IMR-90 (cell line): ENCODE measurements around the gene LDLRAD4. TPM values are rescaled to one million over a fixed set of nuclear protein-coding genes. Genes with fewer than 3 reads are reported as not detected.

Source experiments
- ATAC-seq: fragments of 200-7000 bp; cut with Tn5 transposase; 2 replicates; pipeline ENCODE4 v1.9.1; 2020; ENCODE audit warnings: low read depth, mild to moderate bottlenecking, moderate library complexity
- BruUV-seq: library from RNA; stranded (reverse); fragments of 400-500 nt; replicated peaks from 2 replicates; lab custom pipeline; 2021; lab: Mats Ljungman, UMichigan
- CTCF ChIA-PET: fragments of 300-600 bp; formaldehyde crosslinking; extraction: SDS; loops from one replicate; lab custom pipeline; 2021; ENCODE audit warnings: antibody characterized with exemption; lab: Yijun Ruan, JAX
- POLR2A ChIA-PET: fragments of 300-600 bp; sonication (Branson Sonifier 250); formaldehyde crosslinking; loops from one replicate; lab custom pipeline; 2022; ENCODE audit warnings: antibody characterized with exemption; ENCODE audit not compliant: unreplicated experiment; lab: Charles Lee
- DNase-seq: peaks from one replicate; pipeline ENCODE4 v3.0.0; 2013
- H2AFZ ChIP-seq: replicated peaks from 2 replicates; pipeline ENCODE3; 2013; ENCODE audit warnings: low read length, mild to moderate bottlenecking; ENCODE audit not compliant: poor library complexity
- H2AK5ac ChIP-seq: 2 replicates; pipeline ENCODE4 v1.6.1; 2013; ENCODE audit warnings: low read depth, low read length, inconsistent platforms
- H2AK9ac ChIP-seq: replicated peaks from 2 replicates; pipeline ENCODE3; 2013; ENCODE audit warnings: mild to moderate bottlenecking, low read depth, low read length, moderate library complexity; ENCODE audit not compliant: poor library complexity
- H2BK120ac ChIP-seq: 2 replicates; pipeline ENCODE4 v1.6.1; 2013; ENCODE audit warnings: low read depth, low read length, inconsistent platforms
- H2BK15ac ChIP-seq: 3 replicates; pipeline ENCODE4 v1.6.1; 2013; ENCODE audit warnings: low read depth, low read length, inconsistent platforms
- H2BK20ac ChIP-seq: 2 replicates; pipeline ENCODE4 v1.6.1; 2013; ENCODE audit warnings: low read depth, mild to moderate bottlenecking, inconsistent platforms, low read length, moderate library complexity
- H2BK5ac ChIP-seq: 2 replicates; pipeline ENCODE4 v1.6.1; 2013; ENCODE audit warnings: mild to moderate bottlenecking, low read depth, low read length, inconsistent platforms; ENCODE audit not compliant: poor library complexity, severe bottlenecking
- H3K14ac ChIP-seq: replicated peaks from 2 replicates; pipeline ENCODE4 v1.6.1; 2013; ENCODE audit warnings: low read depth, low read length, inconsistent platforms
- H3K18ac ChIP-seq: 2 replicates; pipeline ENCODE4 v1.6.1; 2013; ENCODE audit warnings: low read depth, low read length, control low read depth
- H3K23ac ChIP-seq: 2 replicates; pipeline ENCODE4 v1.6.1; 2013; ENCODE audit warnings: low read depth, low read length, inconsistent platforms
- H3K27ac ChIP-seq: 2 replicates; pipeline ENCODE4 v1.5.1; 2013; ENCODE audit warnings: mild to moderate bottlenecking, control low read depth, low read length; ENCODE audit not compliant: insufficient read depth
- H3K27me3 ChIP-seq: 2 replicates; pipeline ENCODE4 v1.6.1; 2013; ENCODE audit warnings: low read length; ENCODE audit not compliant: control insufficient read depth, insufficient read depth
- H3K36me3 ChIP-seq: 2 replicates; pipeline ENCODE4 v1.6.1; 2013; ENCODE audit warnings: low read length, mixed read lengths; ENCODE audit not compliant: control insufficient read depth, insufficient read depth
- H3K4ac ChIP-seq: 2 replicates; pipeline ENCODE4 v1.6.1; 2013; ENCODE audit warnings: low read depth, low read length, inconsistent platforms
- H3K4me1 ChIP-seq: 2 replicates; pipeline ENCODE4 v1.6.1; 2013; ENCODE audit warnings: low read length, mixed read lengths; ENCODE audit not compliant: control insufficient read depth, insufficient read depth
- H3K4me2 ChIP-seq: 2 replicates; pipeline ENCODE4 v1.6.1; 2013; ENCODE audit warnings: low read depth, mild to moderate bottlenecking, control low read depth, low read length, moderate library complexity
- H3K4me3 ChIP-seq: 2 replicates; pipeline ENCODE4 v1.5.1; 2013; ENCODE audit warnings: low read depth, mild to moderate bottlenecking, control low read depth, low read length, moderate library complexity; ENCODE audit not compliant: insufficient read depth
- H3K56ac ChIP-seq: 2 replicates; pipeline ENCODE4 v1.6.1; 2013; ENCODE audit warnings: low read length, inconsistent platforms; ENCODE audit not compliant: insufficient read depth; ENCODE audit errors: extremely low read depth
- H3K79me1 ChIP-seq, 2 experiments: 2 replicates each; pipeline ENCODE4 v1.6.1; 2013; ENCODE audit warnings: low read length in 2 of 2, inconsistent platforms in 1 of 2, low read depth in 1 of 2
- H3K9ac ChIP-seq: 2 replicates; pipeline ENCODE4 v1.6.1; 2013; ENCODE audit warnings: low read depth, low read length, control low read depth
- H3K9me1 ChIP-seq: 2 replicates; pipeline ENCODE4 v1.6.1; 2013; ENCODE audit warnings: low read length, inconsistent platforms; ENCODE audit not compliant: insufficient read depth
- H3K9me3 ChIP-seq: 2 replicates; pipeline ENCODE4 v1.6.1; 2013; ENCODE audit warnings: low read length; ENCODE audit not compliant: control insufficient read depth, insufficient read depth
- H4K20me1 ChIP-seq: 2 replicates; pipeline ENCODE4 v1.6.1; 2013; ENCODE audit warnings: low read length, inconsistent platforms; ENCODE audit not compliant: insufficient read depth
- H4K5ac ChIP-seq: 2 replicates; pipeline ENCODE4 v1.6.1; 2013; ENCODE audit warnings: mild to moderate bottlenecking, low read depth, low read length, control low read depth
- H4K8ac ChIP-seq, 2 experiments: 2 replicates each; pipeline ENCODE4 v1.6.1; 2013; ENCODE audit warnings: low read depth in 2 of 2, low read length in 2 of 2, control low read depth in 1 of 2, inconsistent platforms in 1 of 2
- H4K91ac ChIP-seq: 2 replicates; pipeline ENCODE4 v1.6.1; 2013; ENCODE audit warnings: low read depth, low read length, inconsistent platforms; ENCODE audit not compliant: insufficient read depth
- BHLHE40 ChIP-seq: fragments of 150-350 bp; IDR thresholded peaks from 2 replicates; pipeline ENCODE4 v1.6.1; 2016; ENCODE audit warnings: mild to moderate bottlenecking, low read depth, low read length
- CEBPB ChIP-seq: IDR thresholded peaks from 2 replicates; pipeline ENCODE4 v1.6.1; 2012; ENCODE audit warnings: low read depth, low read length, improper control_type of control experiment
- CHD1 ChIP-seq: IDR thresholded peaks from 2 replicates; pipeline ENCODE4 v1.6.1; 2012; ENCODE audit warnings: low read depth, low read length, improper control_type of control experiment
- CTCF ChIP-seq: conservative IDR thresholded peaks from 2 replicates; pipeline ENCODE4 v1.5.1; 2012; ENCODE audit warnings: mild to moderate bottlenecking, low read depth, low read length, improper control_type of control experiment
- FOS ChIP-seq: fragments of 150-350 bp; IDR thresholded peaks from 2 replicates; pipeline ENCODE4 v1.6.1; 2016; ENCODE audit warnings: low read depth, low read length
- MAFK ChIP-seq: IDR thresholded peaks from 2 replicates; pipeline ENCODE4 v1.6.1; 2012; ENCODE audit warnings: low read depth, low read length, improper control_type of control experiment
- MAZ ChIP-seq: IDR thresholded peaks from 2 replicates; pipeline ENCODE4 v1.6.1; 2012; ENCODE audit warnings: low read depth, mild to moderate bottlenecking, low read length, improper control_type of control experiment, moderate library complexity, borderline replicate concordance
- MXI1 ChIP-seq: IDR thresholded peaks from 2 replicates; pipeline ENCODE4 v1.6.1; 2012; ENCODE audit warnings: low read depth, mild to moderate bottlenecking, low read length, moderate library complexity, borderline replicate concordance
- POLR2A ChIP-seq: IDR thresholded peaks from 2 replicates; pipeline ENCODE4 v1.6.1; 2012; ENCODE audit warnings: mild to moderate bottlenecking, low read depth, low read length
- RAD21 ChIP-seq: IDR thresholded peaks from 2 replicates; pipeline ENCODE4 v1.6.1; 2012; ENCODE audit warnings: low read length, improper control_type of control experiment
- RCOR1 ChIP-seq: IDR thresholded peaks from 2 replicates; pipeline ENCODE4 v1.6.1; 2012; ENCODE audit warnings: mild to moderate bottlenecking, low read length, improper control_type of control experiment; ENCODE audit not compliant: insufficient replicate concordance
- RFX5 ChIP-seq: IDR thresholded peaks from 2 replicates; pipeline ENCODE4 v1.8.0; 2012; ENCODE audit warnings: low read depth, mild to moderate bottlenecking, low read length, moderate library complexity
- USF2 ChIP-seq: fragments of 150-350 bp; IDR thresholded peaks from 2 replicates; pipeline ENCODE4 v1.6.1; 2017; ENCODE audit warnings: mild to moderate bottlenecking, antibody characterized with exemption, low read length, low read depth
- WGBS, 2 experiments: methylation state at CpG; one replicate each; pipeline versions ENCODE4 v1.1.5 to v1.1.7; 2013; ENCODE audit warnings: missing lambda C conversion rate in 2 of 2; ENCODE audit not compliant: insufficient read length in 1 of 2; ENCODE audit errors: extremely low coverage in 2 of 2; 5-methylcytosine and 5-hydroxymethylcytosine counted together
- dilution Hi-C: fragments of 300-500 bp; cut with HindIII; formaldehyde crosslinking; loops from one replicate; pipeline ENCODE4 v1.14.3; 2018; ENCODE audit warnings: low sequenced_read_pairs; ENCODE audit not compliant: unreplicated experiment
- in situ Hi-C: fragments of 300-500 bp; cut with MboI; formaldehyde crosslinking; loops from 3 replicates; pipeline ENCODE4 v1.14.3; 2019; ENCODE audit warnings: low sequenced_read_pairs, inconsistent platforms, mixed read lengths
- intact Hi-C: fragments of 100-400 bp; cut with micrococcal nuclease; formaldehyde crosslinking; loops from 2 replicates; pipeline ENCODE4 v1.10.0; 2022
- polyA plus RNA-seq, 3 experiments: library from polyadenylated mRNA; depleted of rRNA; stranded (reverse); fragments of >200 nt; gene quantifications; 2 replicates each; pipeline ENCODE4 v1.2.3, GENCODE V29; 2012; ENCODE audit warnings: low replicate concordance in 1 of 3
- total RNA-seq: library from RNA; depleted of rRNA; stranded (reverse); fragments of >200 nt; gene quantifications from 2 replicates; pipeline ENCODE4 v1.2.3, GENCODE V29; 2012

Gene LDLRAD4
- total and polyA plus RNA-seq, 2 of the 4 experiments (the other 2 are of a cell fraction): not detected

- no peak for TF ChIP-seq MAFK
Measured at GRCh38 chr18:13386891-13387801, 168.6 kb downstream of the LDLRAD4 start (continued).

- no peak overlapping the region for H3K14ac ChIP-seq
- no peaks in the 10 kb centered on the region for H3K79me1 ChIP-seq
- ChIA-PET CTCF (no interaction called here), POLR2A (no interaction called here)
- H3K36me3 ChIP-seq: no peaks in the 10 kb centered on the region
- in situ Hi-C loops: no loop called here
- 0 out of 2 replicates have a peak, but pooled peaks cover 2% of the 10 kb centered on the region for H3K4me1 ChIP-seq
- H2BK120ac ChIP-seq: no peak overlapping the region
- H4K91ac ChIP-seq: no peak overlapping the region
- no peak overlapping the region for H2AFZ ChIP-seq
- peak overlapping the region; percentile 35; the same call in 1 of the 2 replicates for H2AK5ac ChIP-seq
- ATAC-seq: peak; percentile 68
- no peaks in the 10 kb centered on the region for H4K20me1 ChIP-seq
- no peak overlapping the region for H4K8ac ChIP-seq
- H3K27ac ChIP-seq: no peak overlapping the region
- no peak overlapping the region for H2BK5ac ChIP-seq
- H3K4ac ChIP-seq: no peak overlapping the region
- H2AK9ac ChIP-seq: peak overlapping the region; percentile 15
- H3K56ac ChIP-seq: no peak overlapping the region
- no peak overlapping the region for H2BK20ac ChIP-seq
- no peak overlapping the region for H2BK15ac ChIP-seq
- dilution Hi-C loops: no loop called here
- H3K9ac ChIP-seq: no peak overlapping the region
- no TSS peak for BruUV-seq
- H3K9me1 ChIP-seq: no peaks in the 10 kb centered on the region
- 40% methylated on average over 3 of the region's 13 CpGs; no CpG with 5 or more reads in 1 of the 2 experiments for WGBS, 2 experiments
- peaks cover 2% of the 10 kb centered on the region; the same call in 1 of the 2 replicates for H3K27me3 ChIP-seq
- peak; percentile 36 for DNase-seq
- no peak overlapping the region for H3K4me3 ChIP-seq
- H3K23ac ChIP-seq: no peak overlapping the region
- no peak overlapping the region for H4K5ac ChIP-seq
- intact Hi-C loops: no loop called here
- no peak overlapping the region for H3K18ac ChIP-seq
- TF ChIP-seq RAD21 (no peak), BHLHE40 (no peak), MAZ (no peak), USF2 (no peak), MAFK (no peak), POLR2A (no peak), CEBPB (no peak), FOS (no peak), CHD1 (no peak), RCOR1 (no peak), RFX5 (no peak), MXI1 (no peak), CTCF (no peak)
- no peaks in the 10 kb centered on the region for H3K9me3 ChIP-seq
- no peak overlapping the region for H3K4me2 ChIP-seq
Measured at GRCh38 chr18:13387855-13388548, 169.4 kb downstream of the LDLRAD4 start.
